ENCODE measurements around the gene SEC24A.
"Not testable (repeated sequence)": the region's sequence is repeated elsewhere in the genome, so short reads cannot be mapped to it uniquely, and the experiment has no call there.

Gene SEC24A

GRCh38 chr5:134648425-134649162 lies at the start of gene SEC24A:
Gene SEC24A, plus strand, starts transcription at chr5:134648785. Its CDS starts 292 bp downstream, at chr5:134649077.
- peak; percentile 64 to 75 for DNase-seq (ENCODE audit: low read depth in 2 of 2)

- not testable (repeated sequence) for DNase-seq (ENCODE audit: low read depth in 2 of 2)
Measured at GRCh38 chr5:134599820-134600219, 48.8 kb upstream of the SEC24A start.

GRCh38 chr5:134600600-134600999 lies 48.0 kb upstream of the SEC24A start:
- DNase-seq (ENCODE audit: low read depth in 2 of 2), result no peak

- DNase-seq (ENCODE audit: low read depth in 2 of 2), result no peak
Measured at GRCh38 chr5:134603059-134603458, 45.5 kb upstream of the SEC24A start.

- DNase-seq (ENCODE audit: low read depth in 2 of 2), result no peak
Measured at GRCh38 chr5:134604908-134605307, 43.7 kb upstream of the SEC24A start.

- DNase-seq (ENCODE audit: low read depth in 2 of 2), result no peak
Measured at GRCh38 chr5:134606726-134607125, 41.9 kb upstream of the SEC24A start.

- DNase-seq (ENCODE audit: low read depth in 2 of 2), result no peak
Measured at GRCh38 chr5:134608555-134608954, 40.0 kb upstream of the SEC24A start.

- DNase-seq (ENCODE audit: low read depth in 2 of 2), result no peak
Measured at GRCh38 chr5:134609232-134609851, 39.2 kb upstream of the SEC24A start.

GRCh38 chr5:134610725-134611124 lies 37.9 kb upstream of the SEC24A start:
- no peak for DNase-seq (ENCODE audit: low read depth in 2 of 2)

GRCh38 chr5:134611515-134611914 lies 37.1 kb upstream of the SEC24A start:
- DNase-seq (ENCODE audit: low read depth in 2 of 2), result no peak

GRCh38 chr5:134614450-134615085 lies 34.0 kb upstream of the SEC24A start:
- no peak for DNase-seq (ENCODE audit: low read depth in 2 of 2)

GRCh38 chr5:134620634-134621033 lies 28.0 kb upstream of the SEC24A start:
- DNase-seq (ENCODE audit: low read depth in 2 of 2), result no peak

- no peak for DNase-seq (ENCODE audit: low read depth in 2 of 2)
Measured at GRCh38 chr5:134625559-134625958, 23.0 kb upstream of the SEC24A start.

GRCh38 chr5:134626369-134627014 lies 22.1 kb upstream of the SEC24A start:
- no peak for DNase-seq (ENCODE audit: low read depth in 2 of 2)

- DNase-seq (ENCODE audit: low read depth in 2 of 2), result no peak
Measured at GRCh38 chr5:134634227-134634626, 14.4 kb upstream of the SEC24A start.

GRCh38 chr5:134635366-134635765 lies 13.2 kb upstream of the SEC24A start:
- not testable (repeated sequence) for DNase-seq (ENCODE audit: low read depth in 2 of 2)

- DNase-seq (ENCODE audit: low read depth in 2 of 2), result no peak
Measured at GRCh38 chr5:134637116-134637721, 11.4 kb upstream of the SEC24A start.

- DNase-seq (ENCODE audit: low read depth in 2 of 2), result no peak
Measured at GRCh38 chr5:134638760-134639201, 9.8 kb upstream of the SEC24A start.

- no peak for DNase-seq (ENCODE audit: low read depth in 2 of 2)
Measured at GRCh38 chr5:134642931-134643530, 5.6 kb upstream of the SEC24A start.

- DNase-seq (ENCODE audit: low read depth in 2 of 2), result no peak
Measured at GRCh38 chr5:134647750-134648424, 698 bp upstream of the SEC24A start.
